ENCODE measurements around the gene CEP192. TPM values are rescaled to one million over a fixed set of nuclear protein-coding genes. Genes with fewer than 3 reads are reported as not detected.

CEP192 gene
- total and polyA plus RNA-seq, 7 donors, result 4.6 to 30.4 (median 19.8) TPM

- peaks cover 0 to 24% (median 6%) of the 10 kb centered on the region in 3 donors for H3K27me3 ChIP-seq
- intact Hi-C loops (cut with DNase I), result no loop called here
- 15 to 54% methylated on average over 22 of the region's 22 CpGs for WGBS, 2 donors
- H3K27ac ChIP-seq, result peak overlapping the region; percentile 49 to 70 (median 68)
- peak overlapping the region; percentile 47 to 63 (median 54) for H3K4me3 ChIP-seq
- no peaks in the 10 kb centered on the region for H3K9me3 ChIP-seq
- peaks cover 0 to 16% (median 14%) of the 10 kb centered on the region in 4 donors for H3K4me1 ChIP-seq
- DNase-seq, result peak; percentile 89
- H3K36me3 ChIP-seq, result no peaks in the 10 kb centered on the region
- TF ChIP-seq POLR2AphosphoS5 (IDR thresholded peaks at IDR 0.05) (peak in 2 of 4 donors; percentile 46 to 52), CTCF (IDR thresholded peaks at IDR 0.05) (no peak), POLR2A (IDR thresholded peaks at IDR 0.05) (no peak)
Measured at GRCh38 chr18:13137670-13138419, 146.7 kb downstream of the CEP192 start.

GRCh38 chr18:13138420-13139139 lies 147.4 kb downstream of the CEP192 start:
- H3K36me3 ChIP-seq, result no peaks in the 10 kb centered on the region
- WGBS, 2 donors, result 89 to 93% methylated on average over 21 of the region's 21 CpGs
- H3K27me3 ChIP-seq, result peaks cover 0 to 24% (median 6%) of the 10 kb centered on the region in 3 donors
- DNase-seq, result no peak
- TF ChIP-seq CTCF (IDR thresholded peaks at IDR 0.05) (no peak), EP300 (IDR thresholded peaks at IDR 0.05) (no peak), POLR2A (IDR thresholded peaks at IDR 0.05) (no peak), POLR2AphosphoS5 (IDR thresholded peaks at IDR 0.05) (no peak)
- H3K9me3 ChIP-seq, result no peaks in the 10 kb centered on the region
- intact Hi-C loops (cut with DNase I), result no loop called here
- peaks cover 0 to 16% (median 14%) of the 10 kb centered on the region in 4 donors for H3K4me1 ChIP-seq
- peak overlapping the region in 2 of 4 donors; percentile 8 to 67 for H3K27ac ChIP-seq
- no peak overlapping the region for H3K4me3 ChIP-seq

- no peak overlapping the region for H3K27ac ChIP-seq
- WGBS, 2 donors, result 73 to 89% methylated on average over 12 of the region's 12 CpGs
- H3K36me3 ChIP-seq, result no peaks in the 10 kb centered on the region
- peaks cover 0 to 24% (median 6%) of the 10 kb centered on the region in 3 donors for H3K27me3 ChIP-seq
- peaks cover 0 to 7% (median 2%) of the 10 kb centered on the region in 4 donors for H3K9me3 ChIP-seq
- no peak for DNase-seq
- H3K4me3 ChIP-seq, result no peak overlapping the region
- H3K4me1 ChIP-seq, result peaks cover 0 to 16% (median 12%) of the 10 kb centered on the region in 4 donors
- intact Hi-C loops (cut with DNase I), result loop anchor here (10.0 kb wide), 1 partner anchor 1035 kb away; no protein-coding TSS in a partner anchor
- no peak for TF ChIP-seq CTCF (IDR thresholded peaks at IDR 0.05)
- no peak for TF ChIP-seq EP300 (IDR thresholded peaks at IDR 0.05)
Measured at GRCh38 chr18:13139885-13140450, 148.8 kb downstream of the CEP192 start.

DNA sequence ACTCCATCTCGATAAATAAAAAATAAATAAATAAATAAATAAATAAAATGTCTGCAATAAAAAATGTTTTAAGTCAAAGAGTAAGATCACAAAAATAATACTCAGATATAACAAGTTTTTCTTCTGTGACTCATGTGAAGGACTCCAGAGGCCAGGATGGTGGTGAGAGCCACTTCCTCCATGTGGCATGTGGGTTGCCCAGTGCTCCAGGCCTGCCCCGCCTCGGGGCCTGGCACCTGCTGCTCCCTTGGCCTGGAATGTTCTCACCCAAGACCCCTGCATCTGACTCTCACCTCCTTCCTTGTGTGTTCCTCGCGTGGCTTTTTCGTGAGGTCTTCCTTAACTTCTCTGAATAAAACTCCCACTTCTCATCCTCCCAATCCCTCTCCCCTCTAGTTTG lies 150.0 kb downstream of the CEP192 start:
- peaks cover 0 to 7% (median 2%) of the 10 kb centered on the region in 4 donors for H3K9me3 ChIP-seq
- 81 to 88% methylated on average over 6 of the region's 6 CpGs for WGBS, 2 donors
- H3K36me3 ChIP-seq, result no peaks in the 10 kb centered on the region
- peaks cover 0 to 22% (median 0%) of the 10 kb centered on the region in 3 donors for H3K27me3 ChIP-seq
- no peak overlapping the region for H3K4me3 ChIP-seq
- intact Hi-C loops (cut with DNase I), result loop anchor here (10.0 kb wide), 1 partner anchor 1036 kb away; no protein-coding TSS in a partner anchor
- no peak for TF ChIP-seq CTCF (IDR thresholded peaks at IDR 0.05)
- peaks cover 0 to 14% (median 11%) of the 10 kb centered on the region in 4 donors for H3K4me1 ChIP-seq
- DNase-seq, result no peak
- no peak overlapping the region for H3K27ac ChIP-seq

Data from sigmoid colon (tissue), 7 donors.